ENCODE data around the gene SLC35F3. TPM values are rescaled to one million over a fixed set of nuclear protein-coding genes. Genes with fewer than 3 reads are reported as not detected.

The SLC35F3 gene
- total RNA-seq, 2 donors from 2014 or later = 14.4 to 14.8 TPM

- peaks cover under 1% of the 10 kb centered on the region for H3K36me3 ChIP-seq (ENCODE audit: control insufficient read depth, insufficient read depth, low read length)
- no peak for DNase-seq
- no peak overlapping the region for H3K27ac ChIP-seq (ENCODE audit: low read depth, low read length)
- H3K4me1 ChIP-seq (ENCODE audit: control insufficient read depth, insufficient read depth, low read length) = no peaks in the 10 kb centered on the region
- H3K27ac Mint-ChIP-seq = no peak overlapping the region
- no peaks in the 10 kb centered on the region for H3K4me1 Mint-ChIP-seq
- peaks cover 8% of the 10 kb centered on the region for H3K9me3 Mint-ChIP-seq
- no peaks in the 10 kb centered on the region for H3K27me3 Mint-ChIP-seq (ENCODE audit: insufficient read depth)
- no peak overlapping the region for H3K4me3 ChIP-seq (ENCODE audit: low read length)
- WGBS, 2 experiments (ENCODE audit: insufficient coverage in 1 of 2, insufficient read length in 1 of 2) = 96 to 100% methylated on average over 1 of the region's 1 CpG
- H3K4me3 Mint-ChIP-seq = no peak overlapping the region
- H3K36me3 Mint-ChIP-seq (ENCODE audit: low read depth) = peaks cover 10% of the 10 kb centered on the region
- no peaks in the 10 kb centered on the region for H3K27me3 ChIP-seq (ENCODE audit: control insufficient read depth, insufficient read depth, low read length, poor library complexity, severe bottlenecking)
- peaks cover 13% of the 10 kb centered on the region for H3K9me3 ChIP-seq (ENCODE audit: control insufficient read depth, low read length)
- H3K9ac ChIP-seq (ENCODE audit: extremely low read depth, low read length, poor library complexity, severe bottlenecking) = no peak overlapping the region
- TF ChIP-seq CTCF (conservative IDR thresholded peaks at IDR 0.05) = no peak
Observed at GRCh38 chr1:233946724-233947123, 42.2 kb downstream of the SLC35F3 start.

- no peak for DNase-seq
- 60 to 100% methylated on average over 1 of the region's 1 CpG for whole genome bisulfite sequencing, 2 experiments (ENCODE audit: insufficient coverage in 1 of 2, insufficient read length in 1 of 2)
- H3K9me3 ChIP-seq (ENCODE audit: control insufficient read depth, low read length) = peaks cover 21% of the 10 kb centered on the region
Observed at GRCh38 chr1:233951804-233952203, 47.3 kb downstream of the SLC35F3 start.

GRCh38 chr1:233957691-233958090 is 53.2 kb downstream of the SLC35F3 start:
- H3K27me3 ChIP-seq (ENCODE audit: control insufficient read depth, insufficient read depth, low read length, poor library complexity, severe bottlenecking) = no peaks in the 10 kb centered on the region
- no peak overlapping the region for H3K9ac ChIP-seq (ENCODE audit: extremely low read depth, low read length, poor library complexity, severe bottlenecking)
- Mint-ChIP-seq H3K4me3 (no peak overlapping the region), H3K27me3 (ENCODE audit: insufficient read depth) (peaks cover 5% of the 10 kb centered on the region), H3K9me3 (peaks cover 5% of the 10 kb centered on the region), H3K27ac (no peak overlapping the region), H3K4me1 (no peaks in the 10 kb centered on the region), H3K36me3 (ENCODE audit: low read depth) (no peaks in the 10 kb centered on the region)
- WGBS, 2 experiments (ENCODE audit: insufficient coverage in 1 of 2, insufficient read length in 1 of 2) = 97 to 100% methylated on average over 1 to 2 of the region's 4 CpGs
- no peaks in the 10 kb centered on the region for H3K4me1 ChIP-seq (ENCODE audit: control insufficient read depth, insufficient read depth, low read length)
- no peaks in the 10 kb centered on the region for H3K36me3 ChIP-seq (ENCODE audit: control insufficient read depth, insufficient read depth, low read length)
- no peak overlapping the region for H3K4me3 ChIP-seq (ENCODE audit: low read length)
- no peak overlapping the region for H3K27ac ChIP-seq (ENCODE audit: low read depth, low read length)
- DNase-seq = no peak
- H3K9me3 ChIP-seq (ENCODE audit: control insufficient read depth, low read length) = peaks cover 7% of the 10 kb centered on the region
- TF ChIP-seq CTCF (conservative IDR thresholded peaks at IDR 0.05) = no peak

More at GRCh38 chr1:233951804-233952203, 47.3 kb downstream of the SLC35F3 start:
- Histone ChIP-seq H3K4me1 (ENCODE audit: control insufficient read depth, insufficient read depth, low read length) (no peaks in the 10 kb centered on the region), H3K36me3 (ENCODE audit: control insufficient read depth, insufficient read depth, low read length) (no peaks in the 10 kb centered on the region), H3K9ac (ENCODE audit: extremely low read depth, low read length, poor library complexity, severe bottlenecking) (no peak overlapping the region), H3K27ac (ENCODE audit: low read depth, low read length) (no peak overlapping the region), H3K27me3 (ENCODE audit: control insufficient read depth, insufficient read depth, low read length, poor library complexity, severe bottlenecking) (no peaks in the 10 kb centered on the region), H3K4me3 (ENCODE audit: low read length) (no peak overlapping the region)
- Mint-ChIP-seq H3K36me3 (ENCODE audit: low read depth) (peaks cover 10% of the 10 kb centered on the region), H3K27me3 (ENCODE audit: insufficient read depth) (peaks cover 1% of the 10 kb centered on the region), H3K9me3 (peaks cover 17% of the 10 kb centered on the region), H3K27ac (no peak overlapping the region), H3K4me1 (no peaks in the 10 kb centered on the region), H3K4me3 (no peak overlapping the region)
- no peak for TF ChIP-seq CTCF (conservative IDR thresholded peaks at IDR 0.05)
